ENCODE measurements around the gene GNAO1. TPM values are rescaled to one million over a fixed set of nuclear protein-coding genes. Genes with fewer than 3 reads are reported as not detected.

Gene GNAO1
- polyA plus RNA-seq, 1 of the 3 experiments (the other 2 are of a cell fraction) = 0.30 TPM

DNA sequence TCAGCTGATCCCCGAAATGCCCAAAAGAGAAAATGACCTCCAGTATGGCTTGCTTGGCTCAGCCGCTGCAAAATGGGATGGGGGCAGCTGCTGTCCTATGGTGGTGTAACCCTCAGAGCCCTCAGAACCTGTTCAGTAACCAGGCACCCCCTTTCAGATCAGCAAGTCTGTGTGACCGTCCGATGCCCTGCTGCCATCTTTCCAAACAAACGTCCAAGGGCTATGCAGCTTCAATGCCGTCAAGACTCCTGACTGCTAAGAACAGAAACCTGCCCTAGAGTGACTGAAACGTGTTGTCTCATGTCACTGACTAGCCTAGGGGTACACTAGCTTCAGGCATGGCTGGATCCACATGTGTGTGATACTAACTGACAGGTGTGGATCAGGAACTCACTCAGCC lies 70.4 kb downstream of the GNAO1 start (continued):
- TF ChIP-seq, protein P1, sequence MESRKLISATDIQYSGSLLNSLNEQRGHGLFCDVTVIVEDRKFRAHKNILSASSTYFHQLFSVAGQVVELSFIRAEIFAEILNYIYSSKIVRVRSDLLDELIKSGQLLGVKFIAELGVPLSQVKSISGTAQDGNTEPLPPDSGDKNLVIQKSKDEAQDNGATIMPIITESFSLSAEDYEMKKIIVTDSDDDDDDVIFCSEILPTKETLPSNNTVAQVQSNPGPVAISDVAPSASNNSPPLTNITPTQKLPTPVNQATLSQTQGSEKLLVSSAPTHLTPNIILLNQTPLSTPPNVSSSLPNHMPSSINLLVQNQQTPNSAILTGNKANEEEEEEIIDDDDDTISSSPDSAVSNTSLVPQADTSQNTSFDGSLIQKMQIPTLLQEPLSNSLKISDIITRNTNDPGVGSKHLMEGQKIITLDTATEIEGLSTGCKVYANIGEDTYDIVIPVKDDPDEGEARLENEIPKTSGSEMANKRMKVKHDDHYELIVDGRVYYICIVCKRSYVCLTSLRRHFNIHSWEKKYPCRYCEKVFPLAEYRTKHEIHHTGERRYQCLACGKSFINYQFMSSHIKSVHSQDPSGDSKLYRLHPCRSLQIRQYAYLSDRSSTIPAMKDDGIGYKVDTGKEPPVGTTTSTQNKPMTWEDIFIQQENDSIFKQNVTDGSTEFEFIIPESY (IDR thresholded peaks at IDR 0.05; ENCODE audit: borderline replicate concordance, low read depth) = no peak
- TF ChIP-seq ELF1 (IDR thresholded peaks at IDR 0.05) = no peak
- no peak for TF ChIP-seq RCOR1 (IDR thresholded peaks at IDR 0.05; ENCODE audit: low read length)
- TF ChIP-seq FOXJ3 (CRISPR knock-in tag; IDR thresholded peaks at IDR 0.05) = no peak
- no peak for TF ChIP-seq FOXM1 (IDR thresholded peaks at IDR 0.05; ENCODE audit: low read depth)
- no peak for TF ChIP-seq TEAD4 (IDR thresholded peaks at IDR 0.05; ENCODE audit: borderline replicate concordance, insufficient read depth)
- TF ChIP-seq YY1 (IDR thresholded peaks at IDR 0.05; ENCODE audit: low read depth) = no peak

DNA sequence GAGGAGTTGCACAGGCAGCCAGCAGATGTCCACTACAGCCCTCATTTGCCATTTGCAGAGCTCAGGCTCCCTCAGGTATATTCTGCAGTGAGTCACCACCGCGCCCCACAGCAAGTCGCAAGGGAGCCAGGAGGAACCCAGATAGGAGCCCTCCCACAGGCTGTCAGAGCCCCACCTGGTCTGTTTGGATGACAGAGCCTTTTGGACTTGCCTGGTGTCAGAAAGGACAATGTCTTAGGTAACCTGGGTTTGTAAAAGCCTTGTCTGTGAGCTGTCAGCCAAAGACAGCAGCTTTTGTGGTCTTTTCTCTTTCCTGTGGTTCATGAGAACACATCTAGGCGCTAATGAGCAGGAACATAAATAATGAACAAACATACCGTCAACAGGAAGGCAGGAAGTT lies 70.9 kb downstream of the GNAO1 start:
- H3K4me3 ChIP-seq (ENCODE audit: low read depth in 2 of 2, low read length in 1 of 2) = no peak overlapping the region
- TF ChIP-seq, protein P2, sequence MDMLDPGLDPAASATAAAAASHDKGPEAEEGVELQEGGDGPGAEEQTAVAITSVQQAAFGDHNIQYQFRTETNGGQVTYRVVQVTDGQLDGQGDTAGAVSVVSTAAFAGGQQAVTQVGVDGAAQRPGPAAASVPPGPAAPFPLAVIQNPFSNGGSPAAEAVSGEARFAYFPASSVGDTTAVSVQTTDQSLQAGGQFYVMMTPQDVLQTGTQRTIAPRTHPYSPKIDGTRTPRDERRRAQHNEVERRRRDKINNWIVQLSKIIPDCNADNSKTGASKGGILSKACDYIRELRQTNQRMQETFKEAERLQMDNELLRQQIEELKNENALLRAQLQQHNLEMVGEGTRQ (IDR thresholded peaks at IDR 0.05; ENCODE audit: borderline replicate concordance, low read depth, low read length) = no peak
- TF ChIP-seq ELF1 (IDR thresholded peaks at IDR 0.05) (no peak), TCF12 (IDR thresholded peaks at IDR 0.05) (no peak), JUND (IDR thresholded peaks at IDR 0.05) (no peak)
- TF ChIP-seq, protein P3, sequence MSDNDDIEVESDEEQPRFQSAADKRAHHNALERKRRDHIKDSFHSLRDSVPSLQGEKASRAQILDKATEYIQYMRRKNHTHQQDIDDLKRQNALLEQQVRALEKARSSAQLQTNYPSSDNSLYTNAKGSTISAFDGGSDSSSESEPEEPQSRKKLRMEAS (IDR thresholded peaks at IDR 0.05; ENCODE audit: low read depth) = no peak
- H3K4me2 ChIP-seq = no peak overlapping the region
- no peaks in the 10 kb centered on the region for H4K20me1 ChIP-seq (ENCODE audit: insufficient read depth)
- no peak overlapping the region for H3K9ac ChIP-seq
- H3K36me3 ChIP-seq (replicated peaks in 1 of 2; ENCODE audit: control insufficient read depth in 1 of 2, insufficient read depth in 2 of 2, low read length in 1 of 2) = no peaks in the 10 kb centered on the region
- 16% methylated on average over 2 of the region's 5 CpGs for WGBS (ENCODE audit: low lambda C conversion rate)
- H3K9me3 ChIP-seq = no peaks in the 10 kb centered on the region
- no peaks in the 10 kb centered on the region for H3F3A ChIP-seq (replicated peaks; ENCODE audit: insufficient read depth)
- peaks cover 0 to 89% of the 10 kb centered on the region in 2 experiments; a peak in 2 of 4 replicates for H3K4me1 ChIP-seq (ENCODE audit: control insufficient read depth in 1 of 2, insufficient read depth in 2 of 2, low read depth in 1 of 2, low read length in 1 of 2)
- no peaks in the 10 kb centered on the region for H3K9me2 ChIP-seq
- POLR2A ChIA-PET = interaction anchor here (1.1 kb wide), 1 partner anchor 69 kb away, joined by 4 read pairs; no protein-coding TSS in a partner anchor
- 0 out of 2 replicates have a peak, but pooled peaks cover 11% of the 10 kb centered on the region for H3K27me3 ChIP-seq (ENCODE audit: insufficient read depth)
- CTCF ChIA-PET = interaction anchor here (1.1 to 2.1 kb wide), 4 partner anchors 14 to 316 kb away, joined by 4 to 12 read pairs (median 4); no protein-coding TSS in a partner anchor
- peak overlapping the region in 1 of 2 experiments; percentile 93; a peak in 2 of 4 replicates for H3K27ac ChIP-seq (ENCODE audit: low read depth in 2 of 2, low read length in 1 of 2)
- DNase-seq = no peak
- H2AFZ ChIP-seq (ENCODE audit: low read depth) = no peak overlapping the region
- H3K79me2 ChIP-seq (ENCODE audit: insufficient read depth) = no peaks in the 10 kb centered on the region

DNA sequence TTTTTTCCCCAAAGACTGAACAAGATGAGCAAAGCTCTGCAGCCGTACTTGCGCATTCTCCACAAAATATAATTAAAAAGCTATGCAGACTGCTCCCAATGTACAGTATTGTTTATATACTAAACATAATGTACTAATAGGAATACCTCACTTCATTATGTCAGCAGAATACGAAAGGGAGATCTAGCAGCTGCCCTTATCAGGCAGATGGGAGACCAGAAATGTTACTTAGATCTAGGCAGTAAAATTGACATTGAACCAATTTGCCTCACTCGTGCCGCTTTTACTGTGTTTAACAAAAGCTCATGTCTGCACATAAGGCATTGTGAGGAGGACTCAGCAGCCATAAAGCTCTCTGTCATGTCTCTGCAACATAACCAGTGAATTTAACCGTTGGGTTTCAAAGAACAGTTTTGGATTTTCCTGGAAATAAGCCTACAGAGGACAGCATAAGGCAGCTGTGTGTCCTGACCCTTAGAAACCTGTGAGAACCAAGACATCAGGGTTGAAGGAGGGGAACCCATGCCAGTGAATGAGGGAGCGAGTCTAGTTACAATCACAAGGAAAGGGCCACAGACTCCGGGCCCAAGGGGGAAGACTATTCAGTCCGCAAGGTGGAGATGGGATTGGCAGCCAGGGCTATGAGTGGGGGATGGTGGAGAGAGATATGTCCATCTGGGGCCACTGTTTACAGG lies 71.4 kb downstream of the GNAO1 start:
- CTCF ChIA-PET = interaction anchor here (0.7 to 3.9 kb wide), 9 partner anchors 9 to 317 kb away, joined by 3 to 20 read pairs (median 5); no protein-coding TSS in a partner anchor
- Histone ChIP-seq H3K4me2 (no peak overlapping the region), H3K4me3 (ENCODE audit: low read depth in 2 of 2, low read length in 1 of 2) (no peak overlapping the region), H4K20me1 (ENCODE audit: insufficient read depth) (no peaks in the 10 kb centered on the region), H3K27ac (ENCODE audit: low read depth in 2 of 2, low read length in 1 of 2) (peak overlapping the region in 1 of 2 experiments; percentile 93; a peak in 2 of 4 replicates), H3K9ac (no peak overlapping the region), H3K4me1 (ENCODE audit: control insufficient read depth in 1 of 2, insufficient read depth in 2 of 2, low read depth in 1 of 2, low read length in 1 of 2) (peaks cover 0 to 85% of the 10 kb centered on the region in 2 experiments; a peak in 2 of 4 replicates), H3K9me3 (no peaks in the 10 kb centered on the region), H3F3A (replicated peaks; ENCODE audit: insufficient read depth) (no peaks in the 10 kb centered on the region), H2AFZ (ENCODE audit: low read depth) (no peak overlapping the region), H3K27me3 (ENCODE audit: insufficient read depth) (0 out of 2 replicates have a peak, but pooled peaks cover 10% of the 10 kb centered on the region), H3K36me3 (replicated peaks in 1 of 2; ENCODE audit: control insufficient read depth in 1 of 2, insufficient read depth in 2 of 2, low read length in 1 of 2) (no peaks in the 10 kb centered on the region), H3K79me2 (ENCODE audit: insufficient read depth) (no peaks in the 10 kb centered on the region), H3K9me2 (no peaks in the 10 kb centered on the region)
- 46% methylated on average over 9 of the region's 9 CpGs for WGBS (ENCODE audit: low lambda C conversion rate)
- DNase-seq = no peak
- POLR2A ChIA-PET = interaction anchor here (1.1 to 1.6 kb wide), 2 partner anchors 11 to 70 kb away, joined by 3 to 4 read pairs; no protein-coding TSS in a partner anchor
- TF ChIP-seq ELF1 (IDR thresholded peaks at IDR 0.05) (no peak), FOSL2 (IDR thresholded peaks at IDR 0.05; ENCODE audit: borderline replicate concordance, low read depth) (no peak), RAD21 (IDR thresholded peaks at IDR 0.05; ENCODE audit: low read length) (no peak), MEF2A (IDR thresholded peaks at IDR 0.05; ENCODE audit: borderline replicate concordance, low read depth) (no peak), SIN3A (IDR thresholded peaks at IDR 0.05; ENCODE audit: borderline replicate concordance, low read depth, low read length) (no peak), RXRA (IDR thresholded peaks at IDR 0.05; ENCODE audit: borderline replicate concordance, low read depth) (no peak), NRF1 (IDR thresholded peaks at IDR 0.05; ENCODE audit: low read depth, low read length) (no peak), FOXM1 (IDR thresholded peaks at IDR 0.05; ENCODE audit: low read depth) (no peak)
- TF ChIP-seq, protein P3 (IDR thresholded peaks at IDR 0.05; ENCODE audit: low read depth) = no peak
- TF ChIP-seq, protein P4, sequence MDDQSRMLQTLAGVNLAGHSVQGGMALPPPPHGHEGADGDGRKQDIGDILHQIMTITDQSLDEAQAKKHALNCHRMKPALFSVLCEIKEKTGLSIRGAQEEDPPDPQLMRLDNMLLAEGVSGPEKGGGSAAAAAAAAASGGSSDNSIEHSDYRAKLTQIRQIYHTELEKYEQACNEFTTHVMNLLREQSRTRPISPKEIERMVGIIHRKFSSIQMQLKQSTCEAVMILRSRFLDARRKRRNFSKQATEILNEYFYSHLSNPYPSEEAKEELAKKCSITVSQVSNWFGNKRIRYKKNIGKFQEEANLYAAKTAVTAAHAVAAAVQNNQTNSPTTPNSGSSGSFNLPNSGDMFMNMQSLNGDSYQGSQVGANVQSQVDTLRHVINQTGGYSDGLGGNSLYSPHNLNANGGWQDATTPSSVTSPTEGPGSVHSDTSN (IDR thresholded peaks at IDR 0.05) = no peak
- TF ChIP-seq, protein P1 (IDR thresholded peaks at IDR 0.05; ENCODE audit: borderline replicate concordance, low read depth) = no peak
